Gastroesophageal sphincter (tissue), 4 donors: ENCODE measurements around the gene GLG1. TPM values are rescaled to one million over a fixed set of nuclear protein-coding genes. Genes with fewer than 3 reads are reported as not detected.
"Not testable (repeated sequence)": the region's sequence is repeated elsewhere in the genome, so short reads cannot be mapped to it uniquely, and the experiment has no call there.

Source experiments
- ATAC-seq: fragments of 150-250 bp; one replicate; pipeline ENCODE4 v1.9.1; 2016; ENCODE audit warnings: mild to moderate bottlenecking, moderate library complexity
- H3K27ac ChIP-seq, 4 donors: fragments of 200-600 bp; sonication (generic) in 3 of 4; 1 replicate in 3 of 4; 2 replicates in 1 of 4; pipeline ENCODE4 v1.5.1; 2016 to 2019
- H3K27me3 ChIP-seq: fragments of 200-600 bp; sonication (generic); one replicate; pipeline ENCODE4 v1.5.1; 2019
- H3K36me3 ChIP-seq, 2 donors: fragments of 200-600 bp; sonication (generic); one replicate each; pipeline ENCODE4 v1.5.1; 2019; ENCODE audit warnings: control low read depth in 1 of 2
- H3K4me1 ChIP-seq, 3 donors: fragments of 200-600 bp; sonication (generic); 1 replicate in 2 of 3; 2 replicates in 1 of 3; pipeline ENCODE4 v1.5.1; 2016 to 2019; ENCODE audit warnings: control low read depth in 2 of 3
- H3K4me3 ChIP-seq, 2 donors: fragments of 200-600 bp; sonication (generic); one replicate each; pipeline ENCODE4 v1.5.1; 2019; ENCODE audit warnings: mild to moderate bottlenecking in 1 of 2, moderate library complexity in 1 of 2
- H3K9me3 ChIP-seq, 3 donors: fragments of 200-600 bp; sonication (generic); one replicate each; pipeline ENCODE4 v1.5.1; 2017 to 2019; ENCODE audit warnings: control low read depth in 2 of 3
- CTCF ChIP-seq, 4 experiments: fragments of 200-600 bp in 2 of 4; fragments of 450-650 bp in 2 of 4; sonication (generic) in 1 of 4; IDR thresholded peaks; one replicate each; pipeline ENCODE4 v1.5.1; 2017 to 2019; ENCODE audit warnings: antibody characterized with exemption in 4 of 4, mild to moderate bottlenecking in 2 of 4, moderate library complexity in 2 of 4
- EP300 ChIP-seq: sonication (generic); formaldehyde crosslinking; IDR thresholded peaks from one replicate; pipeline ENCODE4 v1.6.1; 2017; ENCODE audit warnings: antibody characterized with exemption, mild to moderate bottlenecking
- POLR2A ChIP-seq, 2 donors: fragments of 450-650 bp; IDR thresholded peaks; one replicate each; pipeline ENCODE4 v1.6.1; 2017; ENCODE audit warnings: antibody characterized with exemption in 2 of 2, mild to moderate bottlenecking in 2 of 2, moderate library complexity in 1 of 2
- POLR2AphosphoS5 ChIP-seq: sonication (generic); formaldehyde crosslinking; IDR thresholded peaks from one replicate; pipeline ENCODE4 v1.6.1; 2017; ENCODE audit warnings: antibody characterized with exemption
- WGBS, 2 donors: methylation state at CpG; one replicate each; pipeline ENCODE4 v1.1.5; 2018; ENCODE audit warnings: low coverage in 1 of 2; 5-methylcytosine and 5-hydroxymethylcytosine counted together
- total RNA-seq, 4 donors: library from RNA; depleted of rRNA; stranded (reverse); fragments of >200 nt; gene quantifications; one replicate each; pipeline ENCODE4 v1.1.0, GENCODE V29; 2016

Gene GLG1
- total RNA-seq, 4 donors from 2014 or later, result 121 to 151 (median 139) TPM

GRCh38 chr16:74558873-74559272, 48.0 kb downstream of the GLG1 start:
- Histone ChIP-seq H3K27ac (no peak overlapping the region), H3K27me3 (no peaks in the 10 kb centered on the region), H3K4me1 (peaks cover 0 to 19% (median 4%) of the 10 kb centered on the region in 3 donors), H3K36me3 (no peaks in the 10 kb centered on the region), H3K4me3 (no peak overlapping the region), H3K9me3 (no peaks in the 10 kb centered on the region)
- WGBS, 2 donors, result 75 to 88% methylated on average over 4 of the region's 4 CpGs
- TF ChIP-seq CTCF (IDR thresholded peaks at IDR 0.05), result no peak
- no peak for TF ChIP-seq POLR2A (IDR thresholded peaks at IDR 0.05)
- TF ChIP-seq POLR2AphosphoS5, result no peak
- TF ChIP-seq EP300, result no peak
- no peak for ATAC-seq

- no peak for ATAC-seq
- TF ChIP-seq POLR2AphosphoS5 (no peak), CTCF (IDR thresholded peaks at IDR 0.05) (no peak), EP300 (no peak), POLR2A (IDR thresholded peaks at IDR 0.05) (no peak)
- Histone ChIP-seq H3K4me1 (peaks cover 0 to 11% (median 4%) of the 10 kb centered on the region in 3 donors), H3K9me3 (no peaks in the 10 kb centered on the region), H3K36me3 (no peaks in the 10 kb centered on the region), H3K27ac (no peak overlapping the region), H3K4me3 (no peak overlapping the region), H3K27me3 (no peaks in the 10 kb centered on the region)
- 56 to 80% methylated on average over 1 of the region's 1 CpG for WGBS, 2 donors
Observed at GRCh38 chr16:74557275-74557674, 49.6 kb downstream of the GLG1 start.

- TF ChIP-seq CTCF (IDR thresholded peaks at IDR 0.05), result no peak
- no peak for TF ChIP-seq POLR2AphosphoS5
- TF ChIP-seq POLR2A (IDR thresholded peaks at IDR 0.05), result no peak
- no peak for TF ChIP-seq EP300
- H3K4me3 ChIP-seq, result no peak overlapping the region
Observed at GRCh38 chr16:74556375-74556922, 50.5 kb downstream of the GLG1 start.

GRCh38 chr16:74552357-74552756, 54.6 kb downstream of the GLG1 start:
- not testable (repeated sequence) for H3K9me3 ChIP-seq, H3K4me1 ChIP-seq, ATAC-seq, H3K36me3 ChIP-seq, H3K27ac ChIP-seq, H3K4me3 ChIP-seq, H3K27me3 ChIP-seq
- WGBS, 2 donors, result 100% methylated on average over 2 of the region's 6 CpGs; no CpG with 5 or more reads in 1 of the 2 donors

More at GRCh38 chr16:74556375-74556922, 50.5 kb downstream of the GLG1 start:
- WGBS, 2 donors, result 88 to 100% methylated on average over 1 of the region's 1 CpG
- Histone ChIP-seq H3K36me3 (no peaks in the 10 kb centered on the region), H3K27ac (no peak overlapping the region), H3K27me3 (no peaks in the 10 kb centered on the region), H3K4me1 (peaks cover 0 to 7% (median 4%) of the 10 kb centered on the region in 3 donors), H3K9me3 (no peaks in the 10 kb centered on the region)
- ATAC-seq, result no peak

GRCh38 chr16:74550227-74551019, 56.5 kb downstream of the GLG1 start:
- not testable (repeated sequence) for ATAC-seq
- 60 to 74% methylated on average over 3 to 7 of the region's 7 CpGs for WGBS, 2 donors

GRCh38 chr16:74546112-74546511, 60.8 kb downstream of the GLG1 start:
- not testable (repeated sequence) for ATAC-seq, H3K4me3 ChIP-seq, H3K36me3 ChIP-seq, H3K27ac ChIP-seq, H3K27me3 ChIP-seq, H3K9me3 ChIP-seq, H3K4me1 ChIP-seq
- WGBS, 2 donors, result 94% methylated on average over 3 of the region's 4 CpGs; no CpG with 5 or more reads in 1 of the 2 donors

More at GRCh38 chr16:74550227-74551019, 56.5 kb downstream of the GLG1 start:
- H3K27ac ChIP-seq, H3K36me3 ChIP-seq, H3K27me3 ChIP-seq, H3K4me1 ChIP-seq, H3K4me3 ChIP-seq, H3K9me3 ChIP-seq: not testable (repeated sequence)

- H3K27me3 ChIP-seq, ATAC-seq, H3K9me3 ChIP-seq, H3K36me3 ChIP-seq, H3K4me3 ChIP-seq, H3K4me1 ChIP-seq, H3K27ac ChIP-seq: not testable (repeated sequence)
- WGBS, 2 donors, result 80 to 100% methylated on average over 1 of the region's 3 CpGs
Observed at GRCh38 chr16:74542911-74543578, 63.9 kb downstream of the GLG1 start.

GRCh38 chr16:74540663-74541062, 66.3 kb downstream of the GLG1 start:
- not testable (repeated sequence) for H3K36me3 ChIP-seq, H3K27me3 ChIP-seq, ATAC-seq, H3K4me3 ChIP-seq, H3K27ac ChIP-seq, H3K4me1 ChIP-seq, H3K9me3 ChIP-seq
- WGBS, 2 donors, result 33 to 57% methylated on average over 4 of the region's 6 CpGs

- not testable (repeated sequence) for H3K4me1 ChIP-seq, H3K4me3 ChIP-seq, ATAC-seq, H3K27me3 ChIP-seq, H3K27ac ChIP-seq, H3K36me3 ChIP-seq, H3K9me3 ChIP-seq
- WGBS, 2 donors, result no CpG with 5 or more reads among the region's 3 CpGs
Observed at GRCh38 chr16:74538801-74539200, 68.1 kb downstream of the GLG1 start.
